ENCODE data around the gene EFCAB7.

The EFCAB7 gene

GRCh38 chr1:63611231-63611630 is 87.9 kb downstream of the EFCAB7 start:
- DNase-seq: no peak

GRCh38 chr1:63612564-63612963 is 89.2 kb downstream of the EFCAB7 start:
- no peak for DNase-seq

GRCh38 chr1:63612971-63613370 is 89.6 kb downstream of the EFCAB7 start:
- no peak for DNase-seq

- peak; percentile 64 for DNase-seq
These were observed 92.6 kb downstream of the EFCAB7 start for GRCh38 chr1:63615768-63616420.

- DNase-seq: no peak
These were observed 94.1 kb downstream of the EFCAB7 start for GRCh38 chr1:63617450-63617849.

- DNase-seq: no peak
These were observed 94.7 kb downstream of the EFCAB7 start for GRCh38 chr1:63618011-63618410.

GRCh38 chr1:63619558-63619957 is 96.2 kb downstream of the EFCAB7 start:
- DNase-seq: no peak

- DNase-seq: no peak
These were observed 97.3 kb downstream of the EFCAB7 start for GRCh38 chr1:63620671-63621070.

- DNase-seq: no peak
These were observed 97.8 kb downstream of the EFCAB7 start for GRCh38 chr1:63621075-63621474.

- DNase-seq: no peak
These were observed 98.4 kb downstream of the EFCAB7 start for GRCh38 chr1:63621698-63622097.

All from stimulated activated CD8-positive, alpha-beta memory T cell treated with anti-CD3 and anti-CD28 coated beads, Interleukin-4, amount 100 ng/mL, for 48 hours (primary cell).